Lower lobe of right lung (tissue), 2 donors: ENCODE data around the gene GPAM. TPM values are rescaled to one million over a fixed set of nuclear protein-coding genes. Genes with fewer than 3 reads are reported as not detected.

Source experiments
- ATAC-seq, 2 donors: fragments of 200-7000 bp; cut with Tn5 transposase; one replicate each; pipeline ENCODE4 v1.9.1; 2020 to 2022; ENCODE audit warnings: mild to moderate bottlenecking in 2 of 2, moderate library complexity in 2 of 2
- DNase-seq: peaks from one replicate; pipeline ENCODE4 v3.0.0-alpha.2; 2020
- H3K27ac ChIP-seq: fragments of 200-600 bp; one replicate; pipeline ENCODE4 v1.8.0; 2022
- H3K27me3 ChIP-seq: fragments of 200-600 bp; one replicate; pipeline ENCODE4 v1.8.0; 2022; ENCODE audit warnings: low read depth
- H3K36me3 ChIP-seq: fragments of 200-600 bp; one replicate; pipeline ENCODE4 v1.8.0; 2022; ENCODE audit warnings: mild to moderate bottlenecking
- H3K4me1 ChIP-seq: fragments of 200-600 bp; one replicate; pipeline ENCODE4 v1.8.0; 2022
- H3K4me3 ChIP-seq: fragments of 200-600 bp; one replicate; pipeline ENCODE4 v1.8.0; 2022; ENCODE audit warnings: mild to moderate bottlenecking
- H3K9me3 ChIP-seq: fragments of 200-600 bp; one replicate; pipeline ENCODE4 v1.8.0; 2022
- CTCF ChIP-seq: fragments of 200-600 bp; IDR thresholded peaks from one replicate; pipeline ENCODE4 v1.8.0; 2022; ENCODE audit warnings: antibody characterized with exemption, mild to moderate bottlenecking
- intact Hi-C: fragments of 100-400 bp; cut with DNase I; formaldehyde crosslinking; loops from one replicate; pipeline ENCODE4 v1.11.0; 2022
- total RNA-seq: library from RNA; stranded (reverse); fragmentation: NEBNext Ultra II Directional; extraction: Animal tissue kit (Norgen Biotek cat#: 25700); gene quantifications from one replicate; pipeline ENCODE4 v1.2.1, GENCODE V29; 2021
- donor health status: DM: no; HTN: yes; CAD: no; lungs with severe emphysema.

The GPAM gene
- total RNA-seq, 1 donor from 2014 or later = 27.2 TPM

- H3K27me3 ChIP-seq = peaks cover 11% of the 10 kb centered on the region
- no peak for ATAC-seq
- no peak for TF ChIP-seq CTCF
- no peak overlapping the region for H3K4me3 ChIP-seq
- no peaks in the 10 kb centered on the region for H3K36me3 ChIP-seq
- intact Hi-C loops = no loop called here
- no peak overlapping the region for H3K27ac ChIP-seq
- DNase-seq = no peak
- no peaks in the 10 kb centered on the region for H3K4me1 ChIP-seq
- H3K9me3 ChIP-seq = no peaks in the 10 kb centered on the region
Measured at GRCh38 chr10:112213836-112214235, 30.3 kb upstream of the GPAM start.

GRCh38 chr10:112213098-112213823, 29.7 kb upstream of the GPAM start:
- no peak overlapping the region for H3K4me3 ChIP-seq
- H3K9me3 ChIP-seq = no peaks in the 10 kb centered on the region
- no peak overlapping the region for H3K27ac ChIP-seq
- H3K27me3 ChIP-seq = peaks cover 11% of the 10 kb centered on the region
- no peak for TF ChIP-seq CTCF
- ATAC-seq (no peak), DNase-seq (no peak)
- H3K4me1 ChIP-seq = no peaks in the 10 kb centered on the region
- no peaks in the 10 kb centered on the region for H3K36me3 ChIP-seq
- intact Hi-C loops = no loop called here

- DNase-seq (no peak), ATAC-seq (no peak)
- H3K4me1 ChIP-seq = no peaks in the 10 kb centered on the region
- no peaks in the 10 kb centered on the region for H3K9me3 ChIP-seq
- H3K27ac ChIP-seq = no peak overlapping the region
- H3K27me3 ChIP-seq = peaks cover 11% of the 10 kb centered on the region
- H3K4me3 ChIP-seq = no peak overlapping the region
- H3K36me3 ChIP-seq = no peaks in the 10 kb centered on the region
- intact Hi-C loops = no loop called here
- TF ChIP-seq CTCF = no peak
Measured at GRCh38 chr10:112210666-112211065, 27.1 kb upstream of the GPAM start.

- H3K36me3 ChIP-seq = no peaks in the 10 kb centered on the region
- ATAC-seq (no peak), DNase-seq (no peak)
- no peak overlapping the region for H3K27ac ChIP-seq
- H3K4me1 ChIP-seq = no peaks in the 10 kb centered on the region
- intact Hi-C loops = no loop called here
- H3K4me3 ChIP-seq = no peak overlapping the region
- peaks cover 11% of the 10 kb centered on the region for H3K27me3 ChIP-seq
- no peak for TF ChIP-seq CTCF
- H3K9me3 ChIP-seq = no peaks in the 10 kb centered on the region
Measured at GRCh38 chr10:112209684-112210131, 26.1 kb upstream of the GPAM start.

- no peak overlapping the region for H3K27ac ChIP-seq
- no peak for ATAC-seq
Measured at GRCh38 chr10:112208997-112209396, 25.4 kb upstream of the GPAM start.

More at GRCh38 chr10:112208997-112209396, 25.4 kb upstream of the GPAM start:
- Histone ChIP-seq H3K4me1 (no peaks in the 10 kb centered on the region), H3K36me3 (no peaks in the 10 kb centered on the region), H3K4me3 (no peak overlapping the region), H3K9me3 (no peaks in the 10 kb centered on the region), H3K27me3 (peaks cover 11% of the 10 kb centered on the region)
- DNase-seq = no peak
- intact Hi-C loops = no loop called here
- TF ChIP-seq CTCF = no peak
